GM12801 (cell line): ENCODE measurements around the gene FCHO1.

Experiments used
- CTCF ChIP-seq: IDR thresholded peaks from one replicate; pipeline ENCODE4 v1.5.1; 2011; ENCODE audit warnings: control low read depth; ENCODE audit not compliant: insufficient read length; ENCODE audit errors: extremely low read depth

FCHO1 gene

DNA sequence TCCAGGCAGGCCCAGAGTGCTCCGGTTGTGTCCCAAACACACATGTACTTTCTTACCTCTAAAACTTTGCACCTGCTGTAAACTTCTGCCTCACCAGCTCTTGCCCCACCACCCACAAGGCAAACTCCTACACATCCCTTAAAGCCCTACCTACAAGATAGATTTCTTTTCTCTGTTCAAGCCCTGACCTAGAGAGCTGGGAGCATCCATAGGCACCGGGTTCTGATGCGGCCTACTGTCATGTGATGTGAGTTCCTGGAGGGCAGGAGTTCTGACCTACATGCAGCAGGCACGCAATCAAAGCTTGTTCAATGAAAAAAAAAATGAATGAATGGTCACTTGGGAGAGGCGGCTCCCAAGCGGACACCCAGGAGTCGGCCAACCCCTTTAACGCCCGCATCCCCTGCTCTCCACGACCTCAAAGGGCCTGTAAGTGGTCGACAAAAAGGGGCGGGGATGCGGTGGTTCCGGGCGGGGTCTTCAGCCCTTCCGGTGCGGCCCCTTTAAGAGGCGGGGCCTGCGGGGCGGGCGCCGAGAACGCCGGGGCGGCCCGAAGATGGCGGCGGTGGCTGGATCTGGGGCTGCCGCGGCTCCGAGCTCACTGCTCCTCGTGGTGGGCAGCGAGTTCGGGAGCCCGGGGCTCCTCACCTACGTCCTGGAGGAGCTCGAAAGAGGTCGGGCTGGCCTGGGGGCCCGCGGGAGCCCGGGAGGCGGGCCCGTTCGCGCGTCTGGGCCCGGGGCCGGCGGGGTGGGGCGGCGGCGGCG is 32.1 kb upstream of the FCHO1 start, which contains the start of gene MAP1S:
Gene MAP1S, plus strand, starts transcription at position 534 of the 765 bp plus-strand sequence. Its CDS starts 23 bp downstream, at position 557.
- no peak for TF ChIP-seq CTCF

- TF ChIP-seq CTCF: no peak
These were observed 31.4 kb upstream of the FCHO1 start for GRCh38 chr19:17719730-17720400.

- TF ChIP-seq CTCF: no peak
These were observed 30.8 kb upstream of the FCHO1 start for GRCh38 chr19:17720440-17720839.

GRCh38 chr19:17721111-17721628 is 30.1 kb upstream of the FCHO1 start:
- TF ChIP-seq CTCF: no peak

- TF ChIP-seq CTCF: no peak
These were observed 29.5 kb upstream of the FCHO1 start for GRCh38 chr19:17721821-17722220.

- no peak for TF ChIP-seq CTCF
These were observed 28.5 kb upstream of the FCHO1 start for GRCh38 chr19:17722655-17723240.

DNA sequence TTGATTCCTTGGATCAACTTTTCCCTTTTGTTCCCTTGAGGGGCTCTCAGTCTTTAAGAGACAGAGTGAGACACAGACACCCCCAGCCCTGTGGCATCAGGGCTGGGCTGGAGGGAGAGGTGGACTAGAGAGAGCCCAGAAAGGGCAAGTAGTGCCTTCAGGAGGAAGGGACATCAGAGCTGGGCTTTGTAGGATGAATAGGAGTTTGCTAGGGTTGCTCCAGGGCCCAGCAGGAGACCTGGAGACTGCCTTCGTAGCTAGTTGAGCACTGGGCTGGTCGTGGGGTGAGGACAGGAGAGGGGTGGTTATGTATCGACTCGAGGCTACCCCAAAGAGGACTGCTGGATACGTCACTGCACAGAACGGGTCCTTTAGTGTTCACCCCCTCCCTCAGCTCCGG is 26.6 kb upstream of the FCHO1 start:
- TF ChIP-seq CTCF: no peak
